ENCODE results near the gene BCR.
"Not testable (repeated sequence)": the region's sequence is repeated elsewhere in the genome, so short reads cannot be mapped to it uniquely, and the experiment has no call there.

BCR gene

DNA sequence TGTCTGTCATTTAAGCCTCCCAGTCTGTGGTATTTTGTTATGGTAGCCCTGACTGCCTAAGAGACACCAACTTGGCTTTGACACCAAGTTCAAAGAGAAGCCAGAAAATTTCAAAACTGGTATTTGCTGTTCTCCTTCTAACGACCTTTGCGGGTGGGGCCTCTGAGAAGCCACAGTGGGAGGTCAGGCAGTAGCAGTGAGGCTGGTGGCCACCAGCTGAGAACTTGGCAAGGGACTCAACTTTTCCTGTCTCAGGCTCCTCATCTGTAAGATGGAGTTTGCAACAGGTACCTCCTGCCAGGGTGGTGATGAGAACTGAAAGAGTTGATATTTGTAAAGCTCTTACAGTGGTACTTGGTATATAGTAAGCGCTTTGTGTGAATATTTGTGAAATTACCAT, 183.4 kb downstream of the BCR start:
- TF ChIP-seq, protein P1, sequence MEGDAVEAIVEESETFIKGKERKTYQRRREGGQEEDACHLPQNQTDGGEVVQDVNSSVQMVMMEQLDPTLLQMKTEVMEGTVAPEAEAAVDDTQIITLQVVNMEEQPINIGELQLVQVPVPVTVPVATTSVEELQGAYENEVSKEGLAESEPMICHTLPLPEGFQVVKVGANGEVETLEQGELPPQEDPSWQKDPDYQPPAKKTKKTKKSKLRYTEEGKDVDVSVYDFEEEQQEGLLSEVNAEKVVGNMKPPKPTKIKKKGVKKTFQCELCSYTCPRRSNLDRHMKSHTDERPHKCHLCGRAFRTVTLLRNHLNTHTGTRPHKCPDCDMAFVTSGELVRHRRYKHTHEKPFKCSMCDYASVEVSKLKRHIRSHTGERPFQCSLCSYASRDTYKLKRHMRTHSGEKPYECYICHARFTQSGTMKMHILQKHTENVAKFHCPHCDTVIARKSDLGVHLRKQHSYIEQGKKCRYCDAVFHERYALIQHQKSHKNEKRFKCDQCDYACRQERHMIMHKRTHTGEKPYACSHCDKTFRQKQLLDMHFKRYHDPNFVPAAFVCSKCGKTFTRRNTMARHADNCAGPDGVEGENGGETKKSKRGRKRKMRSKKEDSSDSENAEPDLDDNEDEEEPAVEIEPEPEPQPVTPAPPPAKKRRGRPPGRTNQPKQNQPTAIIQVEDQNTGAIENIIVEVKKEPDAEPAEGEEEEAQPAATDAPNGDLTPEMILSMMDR (IDR thresholded peaks at IDR 0.05; ENCODE audit: low read depth, low read length, missing control alignments): no peak
- DNase-seq (ENCODE audit: extremely low read depth, low read depth): no peak
- H3K4me3 ChIP-seq (replicated peaks; ENCODE audit: low read depth, low read length): no peak overlapping the region

DNA sequence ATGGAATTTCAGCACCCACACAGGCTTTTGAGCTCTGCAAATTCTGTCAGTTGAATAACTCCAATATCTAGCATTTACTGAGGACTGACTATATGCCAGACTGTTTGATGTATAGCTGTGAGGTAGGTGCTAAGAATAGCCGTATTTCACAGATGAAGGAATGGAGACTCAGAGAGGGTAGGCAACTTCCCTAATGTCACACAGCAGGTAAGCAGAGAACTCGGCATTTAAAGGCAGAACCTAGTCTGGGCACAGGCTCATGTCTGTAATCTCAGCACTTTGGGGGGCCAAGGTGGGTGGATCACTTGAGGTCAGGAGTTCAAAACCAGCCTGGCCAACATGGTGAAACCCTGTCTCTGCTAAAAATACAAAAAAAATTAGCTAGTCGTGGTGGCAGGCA, 184.1 kb downstream of the BCR start:
- no peak for DNase-seq (ENCODE audit: extremely low read depth, low read depth)
- H3K4me3 ChIP-seq (replicated peaks; ENCODE audit: low read depth, low read length): no peak overlapping the region
- TF ChIP-seq, protein P1 (IDR thresholded peaks at IDR 0.05; ENCODE audit: low read depth, low read length, missing control alignments): no peak

DNA sequence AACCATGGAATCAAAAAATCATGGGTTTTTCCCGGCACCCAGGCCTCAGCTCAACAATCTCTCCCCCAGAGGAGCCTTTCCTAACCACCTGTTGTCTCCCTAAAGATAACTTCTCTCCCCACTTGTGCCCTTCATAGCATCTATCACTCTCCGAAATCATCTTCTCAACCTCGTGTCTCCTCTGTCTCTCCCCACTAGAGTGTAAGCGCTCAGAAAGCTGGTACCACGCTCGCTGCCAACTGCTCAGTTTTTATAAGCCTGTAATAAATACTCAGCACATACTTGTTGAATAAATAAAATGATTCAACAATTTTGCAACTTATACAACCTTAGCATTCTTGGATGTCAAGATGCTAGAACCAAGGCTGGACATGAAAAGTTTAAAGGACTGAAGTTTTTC, 185.2 kb downstream of the BCR start:
- no peak for DNase-seq (ENCODE audit: extremely low read depth, low read depth)
- TF ChIP-seq, protein P1 (IDR thresholded peaks at IDR 0.05; ENCODE audit: low read depth, low read length, missing control alignments): no peak
- H3K4me3 ChIP-seq (replicated peaks; ENCODE audit: low read depth, low read length): no peak overlapping the region

DNA sequence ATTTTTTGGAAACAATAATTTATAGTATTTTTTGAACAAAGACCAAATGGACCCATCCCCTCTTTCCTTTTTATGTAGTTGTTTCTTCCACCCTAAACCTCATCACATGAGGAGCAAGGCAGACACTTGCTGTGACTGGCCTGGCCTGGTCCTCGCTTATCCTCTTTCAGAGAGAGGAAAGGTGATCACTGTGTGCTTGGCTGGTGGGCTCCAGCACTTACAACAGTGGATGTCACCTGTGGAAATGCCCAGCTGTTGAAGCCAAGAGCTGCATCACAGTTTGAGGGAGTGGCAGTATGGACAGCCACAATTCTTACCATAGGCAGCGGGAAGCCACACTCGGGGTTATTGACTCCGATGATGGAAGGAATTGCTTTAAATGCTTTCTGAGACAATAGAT, 185.7 kb downstream of the BCR start:
- H3K4me3 ChIP-seq (replicated peaks; ENCODE audit: low read depth, low read length): no peak overlapping the region
- TF ChIP-seq, protein P1 (IDR thresholded peaks at IDR 0.05; ENCODE audit: low read depth, low read length, missing control alignments): no peak
- DNase-seq (ENCODE audit: extremely low read depth, low read depth): no peak

DNA sequence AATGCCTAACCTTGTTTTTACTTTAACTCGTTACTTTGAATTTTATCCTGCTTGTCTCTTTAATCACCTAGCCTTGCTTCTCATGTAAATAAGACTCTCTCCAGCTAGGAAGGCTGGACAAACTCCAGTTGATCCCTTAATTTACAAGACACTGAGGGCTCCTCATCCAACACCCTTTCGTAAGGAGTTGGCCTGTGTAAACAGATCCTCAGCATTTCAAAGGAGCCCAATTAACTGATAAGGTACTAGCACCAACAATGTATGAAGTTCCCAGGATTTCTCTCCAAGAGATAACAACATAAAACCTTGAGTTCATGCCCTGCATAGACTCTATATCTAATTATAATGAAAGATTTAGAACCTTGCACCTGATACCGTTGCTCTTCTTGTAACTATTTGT, 186.9 kb downstream of the BCR start:
- H3K4me3 ChIP-seq (replicated peaks; ENCODE audit: low read depth, low read length); DNase-seq (ENCODE audit: extremely low read depth, low read depth): not testable (repeated sequence)

Measured in HFF-Myc (cell line).